PC-3 (cell line): ENCODE data around the gene TMEM214. TPM values are rescaled to one million over a fixed set of nuclear protein-coding genes. Genes with fewer than 3 reads are reported as not detected.
A peak's percentile ranks its signal among the peaks of the same experiment; 100 is the strongest.

Experiments used
- ATAC-seq: fragments of 200-7000 bp; cut with Tn5 transposase; 2 replicates; pipeline ENCODE4 v1.9.1; 2020; ENCODE audit warnings: mild to moderate bottlenecking, moderate library complexity
- Bru-seq: library from RNA; stranded (reverse); fragments of 400-500 nt; gene quantifications from one replicate; lab custom pipeline; 2021; lab: Mats Ljungman, UMichigan
- BruChase-seq, 2 experiments: library from RNA; stranded (reverse); fragments of 400-500 nt; gene quantifications; one replicate each; lab custom pipeline; 2021; lab: Mats Ljungman, UMichigan
- BruUV-seq: library from RNA; stranded (reverse); fragments of 400-500 nt; replicated peaks from 2 replicates; lab custom pipeline; 2021; lab: Mats Ljungman, UMichigan
- CTCF ChIA-PET: fragments of 300-600 bp; sonication (Branson Sonifier 250); formaldehyde crosslinking; loops from one replicate; lab custom pipeline; 2022; ENCODE audit warnings: antibody characterized with exemption; lab: Charles Lee
- POLR2A ChIA-PET: fragments of 300-600 bp; sonication (Branson Sonifier 250); formaldehyde crosslinking; loops from one replicate; lab custom pipeline; 2022; ENCODE audit warnings: antibody characterized with exemption; ENCODE audit not compliant: unreplicated experiment; lab: Charles Lee
- DNase-seq: peaks from one replicate; pipeline ENCODE4 v3.0.0-alpha.2; 2015
- H2AFZ ChIP-seq: fragments of 300-600 bp; sonication (generic); 2 replicates; pipeline ENCODE4 v1.6.0; 2016; ENCODE audit warnings: antibody characterized with exemption, low read length
- H3F3A ChIP-seq: fragments of 300-600 bp; sonication (generic); one replicate; pipeline ENCODE4 v1.6.0; 2017; ENCODE audit warnings: antibody characterized with exemption, low read length, control low read depth, mild to moderate bottlenecking; ENCODE audit not compliant: unreplicated experiment
- H3K27ac ChIP-seq: fragments of 300-600 bp; sonication (generic); 2 replicates; pipeline ENCODE4 v1.5.1; 2016; ENCODE audit warnings: mild to moderate bottlenecking, low read length
- H3K27me3 ChIP-seq: fragments of 300-600 bp; sonication (generic); 2 replicates; pipeline ENCODE4 v1.6.1; 2016; ENCODE audit warnings: low read length, mixed read lengths
- H3K36me3 ChIP-seq: fragments of 300-600 bp; sonication (generic); 2 replicates; pipeline ENCODE4 v1.6.1; 2016; ENCODE audit warnings: low read depth, mixed run types, low read length, mixed read lengths
- H3K4me1 ChIP-seq: fragments of 300-600 bp; sonication (generic); 2 replicates; pipeline ENCODE4 v1.5.1; 2016; ENCODE audit warnings: low read length; ENCODE audit not compliant: insufficient read depth
- H3K4me2 ChIP-seq: fragments of 300-600 bp; sonication (generic); 2 replicates; pipeline ENCODE4 v1.6.0; 2016; ENCODE audit warnings: low read length
- H3K4me3 ChIP-seq: fragments of 300-600 bp; sonication (generic); 2 replicates; pipeline ENCODE4 v1.5.1; 2016; ENCODE audit warnings: mild to moderate bottlenecking, low read length, mixed read lengths
- H3K79me2 ChIP-seq: fragments of 300-600 bp; sonication (generic); 2 replicates; pipeline ENCODE4 v1.6.1; 2017; ENCODE audit warnings: low read length, mixed read lengths
- H3K9ac ChIP-seq: fragments of 300-600 bp; sonication (generic); 2 replicates; pipeline ENCODE4 v1.6.0; 2016; ENCODE audit warnings: mild to moderate bottlenecking, low read length
- H3K9me2 ChIP-seq: fragments of 300-600 bp; sonication (generic); replicated peaks from 2 replicates; pipeline ENCODE4 v1.6.1; 2016; ENCODE audit warnings: mixed run types, low read length, mixed read lengths
- H3K9me3 ChIP-seq: fragments of 300-600 bp; sonication (generic); 2 replicates; pipeline ENCODE4 v1.6.1; 2016; ENCODE audit warnings: low read length, mixed read lengths
- H4K20me1 ChIP-seq: fragments of 300-600 bp; sonication (generic); 2 replicates; pipeline ENCODE4 v1.6.1; 2016; ENCODE audit warnings: low read length, mixed read lengths
- CTCF ChIP-seq: fragments of 300-600 bp; sonication (generic); conservative IDR thresholded peaks from 2 replicates; pipeline ENCODE4 v1.5.1; 2017; ENCODE audit warnings: antibody characterized with exemption, low read depth, mild to moderate bottlenecking, low read length
- EZH2 ChIP-seq: fragments of 300-600 bp; sonication (generic); IDR thresholded peaks from one replicate; pipeline ENCODE4 v1.6.1; 2017; ENCODE audit warnings: antibody characterized with exemption, mild to moderate bottlenecking, low read length; ENCODE audit not compliant: unreplicated experiment
- EZH2phosphoT487 ChIP-seq: fragments of 300-600 bp; sonication (generic); IDR thresholded peaks from 2 replicates; pipeline ENCODE4 v1.6.1; 2018; ENCODE audit warnings: mild to moderate bottlenecking, antibody characterized with exemption, low read length, borderline replicate concordance
- intact Hi-C: fragments of 100-400 bp; cut with micrococcal nuclease; formaldehyde crosslinking; loops from 2 replicates; pipeline ENCODE4 v1.9.0; 2023
- long read RNA-seq: library from polyadenylated mRNA; unstranded; transcript quantifications from one replicate; pipeline ENCODE4 v2.0.0, GENCODE V29; 2021; ENCODE audit not compliant: unreplicated experiment
- total RNA-seq: library from RNA; depleted of rRNA; stranded (reverse); fragments of >200 nt; gene quantifications from 2 replicates; pipeline ENCODE4 v1.2.3, GENCODE V29; 2014; rRNA removed

TMEM214 gene
- total RNA-seq = 43.0 and 56.1 TPM in 2 replicates
- percentile 94 among the genes with signal in this experiment for Bru-seq, nascent RNA
- BruChase-seq, experiment 1, labeled RNA remaining after a 6-hour chase = percentile 96 among the genes with signal in this experiment
- percentile 96 among the genes with signal in this experiment for BruChase-seq, experiment 2, labeled RNA remaining after a 2-hour chase
- long read RNA-seq, transcript TMEM214-201 (17 exons, 2,990 nt) = major isoform, 58 of 344 reads
- long read RNA-seq, partial matches to known transcripts = 32 of 344 reads
- long read RNA-seq, other reads (novel, unspliced or antisense) = 248 of 344 reads

- Histone ChIP-seq H3K79me2 (peaks cover 27% of the 10 kb centered on the region), H3F3A (no peaks in the 10 kb centered on the region), H2AFZ (peak within 1 kb of the TSS; percentile 97), H3K27me3 (no peaks in the 10 kb centered on the region), H3K9me2 (no peaks in the 10 kb centered on the region), H3K9me3 (no peaks in the 10 kb centered on the region), H3K4me3 (peak within 1 kb of the TSS; percentile 87), H3K4me1 (peaks cover 8% of the 10 kb centered on the region), H3K9ac (peak within 1 kb of the TSS; percentile 90), H4K20me1 (no peaks in the 10 kb centered on the region), H3K4me2 (peak within 1 kb of the TSS; percentile 88), H3K27ac (no peak within 1 kb of the TSS; the same call in 1 of the 2 replicates), H3K36me3 (peaks cover 28% of the 10 kb centered on the region)
- BruUV-seq = no TSS peak
- ChIA-PET CTCF (no interaction called here), POLR2A (interaction anchor here (0.7 kb wide), 1 partner anchor 365 kb away, joined by 5 read pairs; no protein-coding TSS in a partner anchor)
- intact Hi-C loops = loop anchor here (1.0 to 2.0 kb wide), 2 partner anchors 18 to 54 kb away; partner anchors contain the start of genes AGBL5 and KHK
- DNase-seq (peak; percentile 90), ATAC-seq (peak; percentile 98)
- TF ChIP-seq EZH2 (no peak), CTCF (no peak), EZH2phosphoT487 (no peak)
These were observed at the start of gene TMEM214 for GRCh38 chr2:27032495-27033252. TSS of gene TMEM214 (plus strand) at chr2:27032965. CDS start at chr2:27033016, 51 bp downstream.

- intact Hi-C loops = loop anchor here (2.0 kb wide), 1 partner anchor 33 kb away; no protein-coding TSS in a partner anchor
- no peaks in the 10 kb centered on the region for H3K27me3 ChIP-seq
- TF ChIP-seq EZH2 (no peak), CTCF (no peak)
- DNase-seq (no peak), ATAC-seq (no peak)
- no peaks in the 10 kb centered on the region for H3K36me3 ChIP-seq
- no peaks in the 10 kb centered on the region for H4K20me1 ChIP-seq
- no peaks in the 10 kb centered on the region for H3K9me3 ChIP-seq
- H3K79me2 ChIP-seq = peaks cover 16% of the 10 kb centered on the region
- peaks cover 14% of the 10 kb centered on the region for H3K4me1 ChIP-seq
- BruUV-seq = no TSS peak
- H3F3A ChIP-seq = no peaks in the 10 kb centered on the region
- H2AFZ ChIP-seq = no peak overlapping the region
- H3K4me2 ChIP-seq = no peak overlapping the region
- H3K9ac ChIP-seq = no peak overlapping the region
- ChIA-PET POLR2A (interaction anchor here (0.5 kb wide), 1 partner anchor 131 kb away, joined by 3 read pairs; no protein-coding TSS in a partner anchor), CTCF (no interaction called here)
- no peak overlapping the region for H3K4me3 ChIP-seq
- no peak overlapping the region for H3K27ac ChIP-seq
- no peaks in the 10 kb centered on the region for H3K9me2 ChIP-seq
These were observed 49.0 kb upstream of the TMEM214 start for GRCh38 chr2:26983746-26984145.
